ENCODE results near the gene PRMT1. TPM values are rescaled to one million over a fixed set of nuclear protein-coding genes. Genes with fewer than 3 reads are reported as not detected.

Gene PRMT1
- total RNA-seq, 1 experiment from 2014 or later: 505 TPM

DNA sequence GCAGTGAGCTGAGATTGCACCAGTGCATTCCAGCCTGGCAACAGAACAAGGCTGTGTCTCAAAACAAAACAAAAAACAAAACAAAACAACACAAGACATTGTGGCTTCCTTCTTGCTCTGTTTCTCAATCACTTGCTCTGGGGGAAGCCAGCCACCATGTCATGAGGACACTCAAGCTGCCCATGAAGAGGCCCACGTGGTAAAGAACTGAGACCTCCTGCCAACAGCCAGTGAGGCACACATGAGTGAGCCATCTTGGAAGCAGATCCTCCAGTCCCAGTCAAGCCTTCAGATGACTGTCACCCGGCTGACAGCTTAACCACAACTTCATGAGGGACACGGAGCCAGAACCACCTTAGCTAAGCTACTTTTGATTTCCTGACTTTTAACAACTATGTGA is 39.1 kb downstream of the PRMT1 start:
- no peaks in the 10 kb centered on the region for H3K27me3 ChIP-seq (ENCODE audit: insufficient read depth, low read length)
- peaks cover 3% of the 10 kb centered on the region in 2 experiments; a peak in 2 of 5 replicates for H3K9me3 Mint-ChIP-seq
- DNase-seq: no peak
- H3K4ac ChIP-seq (ENCODE audit: low read depth, low read length): no peak overlapping the region
- H3K23ac ChIP-seq (ENCODE audit: insufficient read length, low read depth, low read length): no peak overlapping the region
- H3K18ac ChIP-seq (ENCODE audit: insufficient read length, low read depth, low read length): no peak overlapping the region
- H2BK20ac ChIP-seq (ENCODE audit: low read depth, low read length, poor library complexity, severe bottlenecking): no peak overlapping the region
- H2BK15ac ChIP-seq (ENCODE audit: low read depth, low read length): no peak overlapping the region
- peaks cover 2% of the 10 kb centered on the region; the same call in 1 of the 2 replicates for H3K27me3 Mint-ChIP-seq (ENCODE audit: low read depth)
- H3K36me3 Mint-ChIP-seq (ENCODE audit: insufficient read depth in 1 of 3, low read depth in 3 of 3): peaks cover 19 to 31% (median 30%) of the 10 kb centered on the region in 3 experiments
- no peaks in the 10 kb centered on the region for H3K4me1 ChIP-seq (ENCODE audit: insufficient read depth, low read length)
- H4K8ac ChIP-seq (replicated peaks; ENCODE audit: insufficient read length, low read depth, low read length): no peak overlapping the region
- H4K20me1 ChIP-seq (ENCODE audit: control insufficient read depth, insufficient read depth, insufficient read length): no peaks in the 10 kb centered on the region
- H3K27ac ChIP-seq (ENCODE audit: insufficient read length, low read depth, low read length): no peak overlapping the region
- H3K14ac ChIP-seq (ENCODE audit: insufficient read depth, low read length): no peak overlapping the region
- TF ChIP-seq, protein P1, sequence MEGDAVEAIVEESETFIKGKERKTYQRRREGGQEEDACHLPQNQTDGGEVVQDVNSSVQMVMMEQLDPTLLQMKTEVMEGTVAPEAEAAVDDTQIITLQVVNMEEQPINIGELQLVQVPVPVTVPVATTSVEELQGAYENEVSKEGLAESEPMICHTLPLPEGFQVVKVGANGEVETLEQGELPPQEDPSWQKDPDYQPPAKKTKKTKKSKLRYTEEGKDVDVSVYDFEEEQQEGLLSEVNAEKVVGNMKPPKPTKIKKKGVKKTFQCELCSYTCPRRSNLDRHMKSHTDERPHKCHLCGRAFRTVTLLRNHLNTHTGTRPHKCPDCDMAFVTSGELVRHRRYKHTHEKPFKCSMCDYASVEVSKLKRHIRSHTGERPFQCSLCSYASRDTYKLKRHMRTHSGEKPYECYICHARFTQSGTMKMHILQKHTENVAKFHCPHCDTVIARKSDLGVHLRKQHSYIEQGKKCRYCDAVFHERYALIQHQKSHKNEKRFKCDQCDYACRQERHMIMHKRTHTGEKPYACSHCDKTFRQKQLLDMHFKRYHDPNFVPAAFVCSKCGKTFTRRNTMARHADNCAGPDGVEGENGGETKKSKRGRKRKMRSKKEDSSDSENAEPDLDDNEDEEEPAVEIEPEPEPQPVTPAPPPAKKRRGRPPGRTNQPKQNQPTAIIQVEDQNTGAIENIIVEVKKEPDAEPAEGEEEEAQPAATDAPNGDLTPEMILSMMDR (conservative IDR thresholded peaks at IDR 0.05): no peak
- H4K5ac ChIP-seq (ENCODE audit: insufficient read length, low read depth, low read length): no peak overlapping the region
- no peak overlapping the region for H2AK5ac ChIP-seq (ENCODE audit: insufficient read length, low read length)
- no peak overlapping the region for H2BK120ac ChIP-seq (ENCODE audit: low read depth, low read length, poor library complexity, severe bottlenecking)
- WGBS (ENCODE audit: extremely low coverage, insufficient read length, low lambda C conversion rate): no CpG with 5 or more reads among the region's 3 CpGs
- no peak overlapping the region for H3T11ph ChIP-seq (ENCODE audit: low read length)
- no peaks in the 10 kb centered on the region for H3K23me2 ChIP-seq (ENCODE audit: insufficient read length, low read depth, low read length, poor library complexity, severe bottlenecking)
- no peak overlapping the region for H2AFZ ChIP-seq (ENCODE audit: low read length)
- H2BK12ac ChIP-seq (ENCODE audit: insufficient read length, low read depth, low read length): no peak overlapping the region
- no peak overlapping the region for H4K91ac ChIP-seq (ENCODE audit: insufficient read length, low read depth, low read length)
- no peak overlapping the region for H3K9ac ChIP-seq (ENCODE audit: extremely low read depth, insufficient read length, low read length)
- H3K4me1 Mint-ChIP-seq: peaks cover 9 to 15% of the 10 kb centered on the region in 2 experiments
- H3K56ac ChIP-seq (ENCODE audit: insufficient read length, low read depth, low read length): no peak overlapping the region
- H2BK5ac ChIP-seq (ENCODE audit: insufficient read length, low read length): no peak overlapping the region
- H3K79me1 ChIP-seq (ENCODE audit: insufficient read depth, low read depth, low read length, poor library complexity, severe bottlenecking): no peaks in the 10 kb centered on the region
- H3K79me2 ChIP-seq (ENCODE audit: insufficient read depth, low read length): no peaks in the 10 kb centered on the region
- no peak overlapping the region for H3K4me3 Mint-ChIP-seq
- no peaks in the 10 kb centered on the region for H3K9me3 ChIP-seq (ENCODE audit: control insufficient read depth, low read depth, low read length)
- no peak overlapping the region for H3K27ac Mint-ChIP-seq
- no peak overlapping the region for H3K4me2 ChIP-seq (ENCODE audit: insufficient read depth, insufficient read length, low read length)

All from H9 (cell line).